HG02840 (cell line): Measurements from ENCODE around the gene CEBPB.
"Not testable (repeated sequence)": the region's sequence is repeated elsewhere in the genome, so short reads cannot be mapped to it uniquely, and the experiment has no call there.

Experiments used
- ATAC-seq: cut with Tn5 transposase; IDR thresholded peaks from one replicate; pipeline ENCODE4 v1.9.1; 2021; ENCODE audit warnings: mild to moderate bottlenecking, moderate library complexity, moderate number of reproducible peaks; ENCODE audit not compliant: unreplicated experiment, low FRiP score

Gene CEBPB

DNA sequence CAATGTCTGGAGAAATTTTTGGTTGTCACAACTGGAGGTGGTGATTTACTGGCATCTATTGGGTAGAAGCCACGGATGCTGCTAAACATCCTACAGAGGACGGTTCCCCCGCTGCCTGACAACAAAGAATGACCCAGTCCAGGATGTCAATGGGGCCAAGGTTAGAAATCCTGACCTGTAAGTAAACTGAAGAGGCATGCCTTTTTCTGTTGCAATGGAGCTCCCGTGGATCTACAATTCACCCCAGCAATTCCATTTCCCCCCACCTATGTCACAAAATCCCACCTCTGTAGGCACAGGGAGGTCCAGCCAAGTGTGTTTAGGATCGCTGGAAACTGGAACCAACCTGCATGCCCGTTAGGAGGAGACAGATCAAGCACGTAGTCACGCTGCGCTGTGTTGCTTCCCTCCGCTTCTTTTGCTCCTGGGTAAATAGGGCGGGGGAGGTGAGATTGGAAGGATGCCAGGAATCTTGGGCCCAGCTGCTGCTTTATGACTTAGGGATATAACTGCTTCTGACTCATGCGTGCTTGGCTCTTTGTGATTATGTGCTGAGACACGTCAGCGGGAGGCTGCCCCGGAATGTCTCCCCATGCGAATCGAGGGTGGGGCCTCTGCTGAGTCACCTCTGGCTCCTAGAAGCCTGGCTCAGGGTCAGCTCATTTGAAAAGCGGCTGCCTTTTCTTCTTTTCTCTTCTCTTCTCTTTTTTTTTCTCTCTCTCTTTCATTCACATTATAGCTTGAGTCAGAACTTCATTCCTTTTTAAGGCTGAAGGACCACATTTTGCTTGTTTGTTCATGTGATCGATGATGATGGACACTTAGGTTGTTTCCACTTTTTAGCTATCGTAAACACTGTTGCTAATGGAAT lies 24.7 kb upstream of the CEBPB start:
- ATAC-seq = peak; percentile 84

DNA sequence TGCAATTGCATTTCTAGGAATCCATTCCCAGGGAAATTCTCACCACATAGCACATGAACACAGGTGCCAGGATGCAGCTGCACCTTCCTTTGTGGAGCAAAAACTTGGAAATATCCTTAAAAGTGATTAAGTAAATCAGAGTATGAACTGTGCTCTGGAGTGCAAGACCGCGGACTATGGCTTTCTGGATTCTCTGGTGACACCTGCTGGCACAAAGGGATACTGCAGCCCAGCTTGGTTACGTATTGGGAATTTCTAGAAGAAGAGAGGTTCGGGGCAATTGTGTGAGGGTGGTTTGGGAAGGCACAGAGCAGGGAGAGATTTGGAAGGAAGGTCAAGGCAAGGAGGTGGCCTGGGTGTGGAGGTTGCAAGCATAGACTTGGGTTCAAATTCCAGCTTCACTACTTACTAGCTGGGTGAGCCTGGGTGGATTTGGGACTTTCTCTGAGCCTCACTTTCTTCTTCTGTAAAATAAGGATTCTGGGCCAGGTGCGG lies 21.3 kb upstream of the CEBPB start:
- ATAC-seq = no peak

DNA sequence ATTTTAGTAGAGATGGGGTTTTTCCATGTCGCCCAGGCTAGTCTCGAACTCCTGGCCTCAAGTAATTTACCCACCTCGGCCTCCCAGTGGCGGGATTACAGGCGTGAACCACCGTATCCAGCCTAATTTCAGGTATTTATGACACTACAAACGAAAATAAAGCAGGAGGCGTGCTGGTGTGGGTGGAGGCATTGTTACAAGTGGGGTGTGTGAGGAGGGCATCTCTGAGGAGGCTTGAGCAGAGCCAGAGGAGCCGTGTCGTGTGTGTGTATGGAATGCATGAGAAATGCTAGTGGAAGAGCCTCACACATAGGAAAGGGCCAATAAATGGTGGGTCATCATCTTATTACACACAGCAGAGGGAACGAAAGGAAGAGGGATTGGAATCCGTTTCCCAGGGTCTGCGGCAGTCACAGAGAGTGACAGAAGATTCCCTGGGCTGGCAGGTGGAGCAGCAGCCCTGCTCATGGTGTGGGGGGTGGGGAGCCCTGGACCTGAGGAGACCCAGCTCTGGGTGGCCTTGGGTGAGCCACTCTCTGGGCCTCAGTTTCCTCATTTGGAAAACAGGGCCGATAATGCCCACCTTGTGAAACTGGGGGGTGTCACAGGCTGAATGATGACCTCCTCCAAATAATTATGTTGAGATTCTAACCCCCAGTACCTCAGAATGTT lies 19.9 kb upstream of the CEBPB start:
- no peak for ATAC-seq

DNA sequence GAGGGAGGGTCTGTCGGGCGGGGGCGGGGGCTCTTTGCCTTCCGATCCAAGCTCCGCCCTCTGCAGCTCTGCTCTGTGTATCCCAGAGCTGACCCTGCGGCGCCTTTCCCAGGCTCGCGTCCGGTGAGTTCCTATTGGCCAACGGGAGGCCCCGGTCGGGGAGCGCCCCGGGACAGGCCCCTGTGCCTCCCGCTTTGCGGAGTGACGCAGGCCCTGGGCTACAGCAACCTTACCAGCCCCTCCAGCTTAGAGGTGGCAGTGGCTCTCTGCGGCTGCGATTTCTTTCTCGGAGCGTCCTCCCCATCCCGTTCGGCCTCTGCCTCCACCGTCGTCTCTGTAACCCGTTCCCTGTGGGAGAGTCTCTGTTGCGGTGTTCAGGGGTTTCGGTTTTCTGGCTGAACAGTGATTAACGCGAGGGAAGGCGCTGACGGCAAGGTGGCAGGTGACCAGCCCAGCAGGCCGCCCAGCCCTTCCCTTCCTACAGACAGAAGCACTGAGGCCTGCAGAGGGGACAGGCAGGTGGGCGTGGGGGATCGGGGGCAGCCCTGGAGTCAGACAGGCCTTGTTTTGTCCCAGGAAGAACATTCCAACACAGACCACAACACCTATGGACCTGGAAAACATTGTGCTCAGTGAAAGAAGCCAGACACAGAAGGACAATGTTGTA lies 18.1 kb upstream of the CEBPB start:
- ATAC-seq = no peak

DNA sequence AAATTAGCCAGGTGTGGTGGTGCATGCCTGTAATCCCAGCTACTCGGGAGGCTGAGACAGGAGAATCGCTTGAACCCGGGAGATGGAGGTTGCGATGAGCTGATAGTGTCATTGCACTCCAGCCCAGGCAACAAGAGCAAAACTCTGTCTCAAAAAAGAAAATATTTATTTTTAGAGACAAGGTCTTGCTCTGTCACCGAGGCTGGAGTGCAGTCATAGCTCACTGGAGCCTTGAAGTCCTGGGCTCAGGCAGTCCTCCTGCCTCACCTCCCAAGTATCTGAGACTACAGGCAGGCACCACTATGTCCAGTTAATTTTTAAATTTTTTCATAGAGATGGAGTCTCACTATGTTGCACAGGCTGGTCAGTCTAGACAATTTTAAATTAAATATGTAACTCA lies 16.2 kb upstream of the CEBPB start:
- no peak for ATAC-seq

DNA sequence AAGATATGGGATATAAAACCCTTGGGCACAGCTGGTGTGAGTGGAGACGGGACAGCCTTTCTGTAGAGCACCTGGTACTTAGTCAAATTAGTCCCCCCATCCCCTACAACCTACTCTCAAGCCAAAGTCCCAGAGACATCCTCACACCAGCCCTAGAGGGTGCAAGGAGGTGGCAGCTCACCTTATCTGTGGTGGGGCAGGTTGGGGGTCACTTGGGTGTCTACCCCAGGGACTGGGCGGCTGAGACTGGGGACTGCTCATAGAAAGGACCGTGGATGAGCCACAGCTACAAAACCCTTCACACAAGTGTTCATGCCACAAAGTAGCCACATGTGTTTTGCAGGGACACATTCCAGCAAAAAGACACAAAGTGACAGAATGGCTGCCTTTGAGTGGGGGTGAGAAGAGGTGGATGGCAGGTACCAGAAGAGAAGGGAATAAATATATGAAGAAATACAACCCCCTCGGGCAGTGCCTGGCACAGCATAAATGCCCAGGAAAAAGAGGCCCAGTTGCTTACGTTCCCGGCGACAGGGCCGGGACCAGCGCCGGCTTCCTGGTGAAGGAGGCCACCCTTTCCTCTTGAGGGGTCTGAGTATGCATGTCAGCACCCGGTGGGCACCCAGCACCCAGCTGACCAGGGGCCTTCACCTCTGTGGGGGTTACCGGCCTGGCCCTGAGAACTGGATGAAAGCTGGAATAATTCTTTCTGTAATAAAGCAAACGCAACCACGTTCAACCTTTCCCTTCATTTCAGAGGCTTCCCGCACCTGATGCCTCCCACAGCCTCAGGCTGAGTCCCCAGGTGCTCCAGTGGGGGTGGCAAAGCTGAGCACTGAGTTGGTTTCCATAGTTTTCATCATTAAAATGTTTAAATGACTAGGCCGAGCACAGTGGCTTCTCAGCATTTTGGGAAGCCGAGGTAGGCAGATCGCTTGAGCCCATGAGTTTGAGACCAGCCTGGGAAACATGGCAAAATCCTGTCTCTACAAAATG lies 14.4 kb upstream of the CEBPB start:
- no peak for ATAC-seq

DNA sequence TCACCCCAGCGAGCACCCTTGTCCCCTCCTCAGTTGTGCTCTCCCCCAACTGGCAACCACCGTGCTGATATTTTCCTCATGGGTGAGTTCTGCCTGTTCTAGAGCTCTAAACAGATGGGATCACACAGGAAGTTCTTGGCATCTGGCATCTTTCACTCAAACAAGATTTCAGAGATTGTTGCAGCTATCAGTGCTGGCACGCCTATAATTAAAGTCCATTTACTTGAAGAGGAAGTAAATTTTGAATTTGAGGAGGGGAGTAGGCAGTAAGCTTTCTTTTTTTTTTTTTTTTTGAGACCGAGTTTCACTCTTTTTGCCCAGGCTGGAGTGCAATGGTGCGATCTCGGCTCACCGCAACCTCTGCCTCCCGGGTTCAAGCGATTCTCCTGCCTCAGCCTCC lies 12.0 kb upstream of the CEBPB start:
- ATAC-seq = not testable (repeated sequence)

DNA sequence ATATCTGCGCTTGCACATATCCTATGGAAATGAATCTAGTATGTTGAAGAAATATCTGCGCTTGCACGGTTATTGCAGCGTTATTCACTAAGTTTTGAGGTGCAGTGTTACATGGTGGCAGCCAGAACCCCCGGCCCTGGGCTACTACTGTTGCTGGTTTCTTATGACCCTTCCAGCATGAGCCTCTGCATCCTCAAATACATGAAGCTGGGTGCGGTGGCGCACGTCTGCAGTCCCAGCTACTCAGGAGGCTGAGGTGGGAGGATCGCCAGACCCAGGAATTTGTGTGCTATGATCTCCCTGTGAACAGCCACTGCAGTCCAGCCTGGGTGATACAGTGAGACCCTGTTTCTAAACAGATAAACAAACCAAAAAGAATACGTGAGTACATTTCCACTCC lies 9.3 kb upstream of the CEBPB start:
- no peak for ATAC-seq

DNA sequence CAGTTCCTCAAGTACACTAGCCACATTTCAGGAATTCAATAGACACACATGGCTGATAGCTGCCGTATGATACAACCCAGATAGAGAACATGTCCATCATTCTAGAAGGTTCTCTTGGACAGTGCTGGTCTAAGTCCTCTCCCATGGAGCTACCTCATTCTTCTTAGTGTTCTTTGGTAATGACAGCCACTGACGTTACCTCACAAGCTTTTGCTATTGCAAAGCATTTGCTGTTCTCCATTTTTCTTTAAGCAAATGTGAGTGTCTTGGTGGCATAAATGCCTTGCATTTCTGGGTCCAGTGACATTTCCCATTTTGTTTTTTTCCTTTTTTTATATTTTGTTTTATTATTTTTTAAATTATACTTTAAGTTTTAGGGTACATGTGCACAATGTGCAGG lies 8.3 kb upstream of the CEBPB start:
- no peak for ATAC-seq

DNA sequence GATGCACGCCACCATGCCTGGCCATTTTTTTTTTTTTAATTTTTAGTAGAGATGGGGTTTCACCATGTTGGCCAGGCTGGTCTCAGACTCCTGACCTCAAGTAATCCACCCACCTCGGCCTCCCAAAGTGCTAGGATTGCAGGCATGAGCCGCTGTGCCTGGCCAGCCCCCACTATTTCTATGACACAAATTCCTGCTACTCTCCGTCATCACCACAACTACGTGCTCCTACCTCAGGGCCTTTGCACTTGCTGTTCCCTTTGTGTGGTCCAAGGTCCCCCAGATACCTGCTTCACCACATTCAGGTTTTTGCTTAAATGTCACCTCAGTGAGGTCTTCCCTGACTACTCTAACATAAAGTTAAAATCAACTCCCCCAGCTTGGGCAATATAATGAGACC lies 5.2 kb upstream of the CEBPB start:
- no peak for ATAC-seq

DNA sequence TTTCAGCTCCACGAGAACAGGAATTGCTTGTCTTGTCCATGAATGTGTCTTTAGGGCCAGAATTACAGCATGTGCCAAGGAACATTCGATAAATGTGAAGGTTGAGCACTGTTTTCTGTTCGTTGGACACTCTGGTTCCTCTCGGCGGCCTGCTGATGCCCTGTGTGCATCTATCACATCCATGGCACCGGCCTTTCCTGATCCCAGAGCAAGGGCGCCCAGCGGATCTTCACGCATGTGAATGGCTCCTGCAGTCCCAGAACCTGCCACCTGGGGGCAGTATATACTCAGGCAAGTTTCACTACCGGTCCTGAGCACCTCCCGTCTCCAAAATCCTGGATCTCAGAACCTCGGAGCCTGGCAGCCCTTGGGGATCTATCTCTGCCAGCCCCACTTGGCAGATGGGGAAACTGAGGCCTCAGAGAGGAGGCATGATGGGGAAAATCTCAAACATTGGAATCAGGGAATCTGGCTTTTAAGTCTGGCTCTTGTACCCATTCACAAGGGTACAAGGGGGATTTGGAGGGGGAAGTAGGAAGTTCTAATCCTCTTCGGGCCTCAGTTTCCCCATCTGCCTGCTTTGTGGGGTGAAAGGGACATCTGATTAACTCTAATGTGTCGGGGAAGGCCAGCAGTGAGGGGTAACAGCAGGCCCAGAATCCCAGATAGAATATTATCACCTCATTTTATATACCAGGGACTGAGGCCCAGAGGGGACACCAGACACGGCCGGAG lies 4.3 kb upstream of the CEBPB start:
- ATAC-seq = no peak

DNA sequence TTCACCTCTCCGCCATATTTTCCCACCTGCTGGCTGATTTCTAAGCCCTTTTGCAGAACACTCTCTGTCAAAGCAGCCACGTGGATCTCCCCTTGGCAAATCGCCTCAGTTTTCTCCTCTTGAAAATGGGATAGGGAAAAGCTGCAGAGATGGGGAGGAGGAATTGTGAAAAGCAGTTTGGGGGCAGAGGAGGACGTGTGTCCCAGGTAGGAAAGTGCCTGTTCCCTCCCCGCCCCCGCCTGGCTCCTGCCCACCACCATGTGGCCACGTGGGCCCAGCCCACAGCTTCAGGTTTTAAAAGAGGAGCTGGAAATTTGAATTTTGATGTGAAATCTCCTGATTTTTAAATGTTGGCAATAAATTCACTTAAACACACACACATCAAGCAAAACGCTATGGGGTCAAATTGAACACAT lies 3.6 kb upstream of the CEBPB start:
- ATAC-seq = no peak

DNA sequence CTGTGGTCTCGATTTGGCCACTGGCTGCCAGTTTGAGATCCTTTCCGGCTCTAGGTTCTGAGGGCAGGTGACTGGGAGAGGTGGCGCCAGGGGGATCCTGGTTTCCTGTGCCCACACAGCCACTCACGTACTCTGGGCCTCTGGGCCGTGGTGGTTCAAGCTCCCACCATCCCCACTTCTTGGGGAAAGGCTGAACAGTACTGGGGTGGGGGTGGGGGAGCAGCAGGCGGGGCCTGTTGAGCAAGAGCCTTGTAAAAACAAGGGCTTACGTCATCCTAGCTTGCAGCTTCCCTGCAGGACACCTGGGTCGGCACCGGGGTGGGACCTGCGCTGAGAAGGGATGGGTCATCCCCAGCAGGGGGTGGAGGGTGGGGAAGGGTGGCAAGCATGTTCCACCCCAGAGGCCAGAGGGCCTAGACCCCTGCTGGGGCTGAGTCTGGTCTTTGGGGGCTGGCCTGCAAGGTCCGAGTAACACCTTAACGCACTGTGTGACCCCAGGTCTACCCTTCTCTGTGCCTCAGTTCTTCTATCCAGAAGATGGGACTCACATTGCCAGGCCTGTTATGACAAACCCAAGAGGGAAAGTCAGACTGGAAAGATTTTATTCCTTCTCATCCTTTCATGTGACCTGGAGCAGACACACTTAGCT lies 3.1 kb upstream of the CEBPB start:
- no peak for ATAC-seq

DNA sequence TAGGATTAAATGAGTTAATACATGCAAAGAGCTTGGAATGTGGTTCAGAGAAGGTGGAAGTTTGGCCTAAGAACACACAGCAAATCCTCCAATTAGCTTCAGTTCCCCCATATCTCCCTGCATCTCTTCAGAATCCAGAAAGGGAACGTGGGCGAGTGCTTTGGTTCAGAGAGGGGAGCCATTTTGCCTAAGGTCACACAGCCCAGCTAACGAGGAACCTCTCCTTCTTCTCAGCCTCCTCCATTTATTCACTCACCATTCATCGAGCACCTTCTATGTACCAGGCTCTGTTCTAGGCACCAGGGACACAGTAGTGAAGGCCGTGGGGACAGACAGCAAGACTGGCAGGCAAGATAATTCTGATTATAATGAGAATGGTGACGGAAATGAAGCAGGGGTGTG lies 2.3 kb upstream of the CEBPB start:
- no peak for ATAC-seq

DNA sequence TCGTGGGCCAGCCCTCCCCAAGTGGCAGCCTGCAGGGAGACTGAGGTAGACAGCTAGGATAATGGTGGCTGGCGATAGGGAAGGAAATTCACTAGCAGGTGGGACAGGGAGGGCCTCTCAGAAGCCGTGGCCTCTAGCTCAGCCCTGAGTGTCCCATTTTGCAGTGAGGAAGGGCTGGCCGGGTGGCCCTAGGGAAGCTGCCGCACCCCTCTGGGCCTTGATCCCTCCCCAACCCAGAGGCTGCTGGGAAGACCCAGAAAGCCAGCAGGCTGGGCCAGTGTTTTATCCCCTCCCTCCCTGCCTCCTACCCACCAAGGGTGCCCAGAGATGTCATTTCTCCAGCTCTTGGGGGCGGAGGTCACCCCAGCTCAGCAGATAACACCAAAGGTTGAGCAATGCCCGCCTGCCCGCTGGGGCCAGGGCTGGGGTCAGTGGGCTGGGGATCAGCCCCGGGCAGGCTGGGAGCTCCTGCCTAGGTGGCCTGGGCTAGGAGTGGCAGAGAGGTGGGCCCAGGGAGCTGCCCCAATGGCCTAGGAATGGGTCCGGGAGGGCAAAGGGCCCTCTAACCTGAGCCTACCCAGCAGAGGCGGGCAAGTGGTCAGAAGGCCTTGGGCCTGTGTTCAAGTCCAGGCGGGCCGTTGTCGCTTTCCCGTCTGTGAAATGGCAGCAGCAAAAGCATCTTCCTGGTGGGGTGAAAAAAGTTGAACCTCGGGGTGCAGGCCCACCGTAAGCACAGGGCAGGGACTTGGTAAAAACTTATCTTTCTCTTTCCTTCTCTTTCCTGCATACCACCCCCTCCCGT lies 1.6 kb upstream of the CEBPB start:
- ATAC-seq = no peak

DNA sequence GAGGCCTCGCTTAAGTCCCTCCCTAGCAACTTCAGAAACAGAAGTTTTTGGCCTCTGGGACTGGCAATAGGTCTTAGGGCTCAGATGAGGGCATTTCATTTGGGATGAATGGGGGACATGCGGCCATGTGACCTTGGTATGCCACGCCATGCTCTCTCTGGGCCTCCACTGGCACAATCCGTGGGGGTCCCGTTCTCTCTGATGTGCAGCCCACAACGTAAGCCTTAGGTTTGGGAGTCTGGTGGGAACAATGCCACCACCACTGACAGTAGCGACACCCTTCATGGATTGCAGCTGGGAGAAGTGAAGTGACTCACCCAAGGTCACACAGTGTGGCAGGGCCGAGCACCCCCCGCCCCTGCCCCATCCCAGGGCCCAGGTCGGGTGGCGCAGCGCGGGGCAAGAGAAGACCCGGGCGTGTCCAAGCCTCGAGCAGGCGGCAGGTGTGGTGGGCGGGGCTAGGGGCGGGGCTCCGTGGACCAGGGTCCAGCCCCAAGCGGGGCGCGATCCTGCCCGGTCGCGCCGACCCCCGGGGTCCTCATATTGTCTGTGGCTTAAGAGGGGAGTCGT lies 864 bp upstream of the CEBPB start:
- no peak for ATAC-seq

DNA sequence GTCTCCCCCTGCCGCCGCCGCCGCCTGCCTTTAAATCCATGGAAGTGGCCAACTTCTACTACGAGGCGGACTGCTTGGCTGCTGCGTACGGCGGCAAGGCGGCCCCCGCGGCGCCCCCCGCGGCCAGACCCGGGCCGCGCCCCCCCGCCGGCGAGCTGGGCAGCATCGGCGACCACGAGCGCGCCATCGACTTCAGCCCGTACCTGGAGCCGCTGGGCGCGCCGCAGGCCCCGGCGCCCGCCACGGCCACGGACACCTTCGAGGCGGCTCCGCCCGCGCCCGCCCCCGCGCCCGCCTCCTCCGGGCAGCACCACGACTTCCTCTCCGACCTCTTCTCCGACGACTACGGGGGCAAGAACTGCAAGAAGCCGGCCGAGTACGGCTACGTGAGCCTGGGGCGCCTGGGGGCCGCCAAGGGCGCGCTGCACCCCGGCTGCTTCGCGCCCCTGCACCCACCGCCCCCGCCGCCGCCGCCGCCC lies 474 bp downstream of the CEBPB start:
- peak; percentile 24 for ATAC-seq
